Glutamatergic neuron (in vitro differentiated cells): ENCODE measurements around the gene MUC13. TPM values are rescaled to one million over a fixed set of nuclear protein-coding genes. Genes with fewer than 3 reads are reported as not detected.

Source experiments
- DNase-seq: peaks from one replicate; pipeline ENCODE4 v3.0.0; 2022
- H3K27ac Mint-ChIP-seq: one replicate; pipeline ENCODE4 v1.8.0; 2020; ENCODE audit warnings: mild to moderate bottlenecking, mixed read lengths, inconsistent platforms; ENCODE audit not compliant: unreplicated experiment
- H3K27me3 Mint-ChIP-seq: one replicate; pipeline ENCODE4 v1.8.0; 2020; ENCODE audit warnings: mild to moderate bottlenecking, moderate library complexity, mixed read lengths, inconsistent platforms; ENCODE audit not compliant: unreplicated experiment
- H3K36me3 Mint-ChIP-seq: one replicate; pipeline ENCODE4 v1.8.0; 2020; ENCODE audit warnings: mild to moderate bottlenecking, mixed read lengths, inconsistent platforms; ENCODE audit not compliant: unreplicated experiment
- H3K4me1 Mint-ChIP-seq: one replicate; pipeline ENCODE4 v1.8.0; 2020; ENCODE audit warnings: mild to moderate bottlenecking, low read depth, mixed read lengths, inconsistent platforms; ENCODE audit not compliant: unreplicated experiment
- H3K4me3 Mint-ChIP-seq: one replicate; pipeline ENCODE4 v1.8.0; 2020; ENCODE audit warnings: mild to moderate bottlenecking, mixed read lengths, inconsistent platforms; ENCODE audit not compliant: unreplicated experiment
- H3K9me3 Mint-ChIP-seq: one replicate; pipeline ENCODE4 v1.8.0; 2020; ENCODE audit warnings: mild to moderate bottlenecking, moderate library complexity, mixed read lengths, inconsistent platforms; ENCODE audit not compliant: unreplicated experiment
- CTCF ChIP-seq: fragments of 200-600 bp; sonication (generic); IDR thresholded peaks from one replicate; pipeline ENCODE4 v1.5.0; 2021; ENCODE audit not compliant: partially characterized antibody, unreplicated experiment
- total RNA-seq: library from RNA; stranded (reverse); fragmentation: NEBNext Ultra II Directional; extraction: Animal tissue kit (Norgen Biotek cat#: 25700); gene quantifications from one replicate; pipeline ENCODE4 v1.2.1, GENCODE V29; 2021; ENCODE audit not compliant: unreplicated experiment

Gene MUC13
- total RNA-seq, 1 donor from 2014 or later = not detected

- H3K9me3 Mint-ChIP-seq = no peaks in the 10 kb centered on the region
- H3K36me3 Mint-ChIP-seq = no peaks in the 10 kb centered on the region
- DNase-seq = no peak
- no peak for TF ChIP-seq CTCF
- peaks cover 1% of the 10 kb centered on the region for H3K27me3 Mint-ChIP-seq
- H3K4me3 Mint-ChIP-seq = no peak overlapping the region
- no peaks in the 10 kb centered on the region for H3K4me1 Mint-ChIP-seq
- H3K27ac Mint-ChIP-seq = no peak overlapping the region
Measured at GRCh38 chr3:124951511-124952281, 17.1 kb upstream of the MUC13 start.

- no peaks in the 10 kb centered on the region for H3K4me1 Mint-ChIP-seq
- H3K9me3 Mint-ChIP-seq = no peaks in the 10 kb centered on the region
- no peak for DNase-seq
- no peaks in the 10 kb centered on the region for H3K36me3 Mint-ChIP-seq
- no peak overlapping the region for H3K27ac Mint-ChIP-seq
- H3K27me3 Mint-ChIP-seq = peaks cover 1% of the 10 kb centered on the region
- TF ChIP-seq CTCF = no peak
- H3K4me3 Mint-ChIP-seq = no peak overlapping the region
Measured at GRCh38 chr3:124950026-124950425, 15.5 kb upstream of the MUC13 start.

GRCh38 chr3:124942613-124943012 is 8.1 kb upstream of the MUC13 start:
- Mint-ChIP-seq H3K36me3 (no peaks in the 10 kb centered on the region), H3K4me1 (no peaks in the 10 kb centered on the region), H3K27me3 (no peaks in the 10 kb centered on the region), H3K4me3 (no peak overlapping the region), H3K27ac (no peak overlapping the region), H3K9me3 (no peaks in the 10 kb centered on the region)
- DNase-seq = no peak
- TF ChIP-seq CTCF = no peak

GRCh38 chr3:124941771-124942170 is 7.2 kb upstream of the MUC13 start:
- TF ChIP-seq CTCF = no peak
- no peaks in the 10 kb centered on the region for H3K27me3 Mint-ChIP-seq
- no peaks in the 10 kb centered on the region for H3K36me3 Mint-ChIP-seq
- no peaks in the 10 kb centered on the region for H3K9me3 Mint-ChIP-seq
- DNase-seq = no peak
- no peak overlapping the region for H3K27ac Mint-ChIP-seq
- H3K4me1 Mint-ChIP-seq = no peaks in the 10 kb centered on the region
- H3K4me3 Mint-ChIP-seq = no peak overlapping the region

GRCh38 chr3:124939661-124940060 is 5.1 kb upstream of the MUC13 start:
- no peaks in the 10 kb centered on the region for H3K27me3 Mint-ChIP-seq
- no peak overlapping the region for H3K4me3 Mint-ChIP-seq
- H3K4me1 Mint-ChIP-seq = no peaks in the 10 kb centered on the region
- no peak for DNase-seq
- TF ChIP-seq CTCF = no peak
- no peak overlapping the region for H3K27ac Mint-ChIP-seq
- no peaks in the 10 kb centered on the region for H3K9me3 Mint-ChIP-seq
- no peaks in the 10 kb centered on the region for H3K36me3 Mint-ChIP-seq
